MM.1S (cell line): ENCODE data around the gene INPP4B.

Source experiments
- EZH2phosphoT487 ChIP-seq: fragments of 300-600 bp; sonication (generic); IDR thresholded peaks from 2 replicates; pipeline ENCODE4 v1.6.1; 2018; ENCODE audit warnings: antibody characterized with exemption, low read length
- TF ChIP-seq, protein P1 (sequence below): fragments of 300-600 bp; sonication (generic); IDR thresholded peaks from 2 replicates; pipeline ENCODE4 v1.5.1; 2016; ENCODE audit warnings: antibody characterized with exemption, low read length, mixed read lengths

DNA sequence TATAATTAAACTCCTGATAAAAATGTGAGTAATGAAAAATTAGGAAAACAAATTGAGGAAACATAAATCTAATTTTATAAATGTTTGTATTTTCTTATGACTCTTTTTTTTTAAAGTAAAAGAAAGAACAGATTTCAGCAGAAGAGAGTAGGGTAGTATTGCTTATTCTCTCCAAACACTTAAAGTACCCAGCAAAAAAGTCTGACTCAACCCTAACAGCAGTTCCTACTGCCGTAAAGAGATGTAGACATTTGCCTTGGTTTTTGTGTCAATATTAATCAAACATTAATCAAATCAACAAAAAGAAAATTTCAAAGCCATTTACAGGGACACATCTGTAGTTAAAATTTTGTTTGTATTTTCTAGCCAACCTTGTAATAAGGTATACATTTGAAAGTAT lies 701.3 kb downstream of the INPP4B start:
- no peak for TF ChIP-seq EZH2phosphoT487
- TF ChIP-seq, protein P1, sequence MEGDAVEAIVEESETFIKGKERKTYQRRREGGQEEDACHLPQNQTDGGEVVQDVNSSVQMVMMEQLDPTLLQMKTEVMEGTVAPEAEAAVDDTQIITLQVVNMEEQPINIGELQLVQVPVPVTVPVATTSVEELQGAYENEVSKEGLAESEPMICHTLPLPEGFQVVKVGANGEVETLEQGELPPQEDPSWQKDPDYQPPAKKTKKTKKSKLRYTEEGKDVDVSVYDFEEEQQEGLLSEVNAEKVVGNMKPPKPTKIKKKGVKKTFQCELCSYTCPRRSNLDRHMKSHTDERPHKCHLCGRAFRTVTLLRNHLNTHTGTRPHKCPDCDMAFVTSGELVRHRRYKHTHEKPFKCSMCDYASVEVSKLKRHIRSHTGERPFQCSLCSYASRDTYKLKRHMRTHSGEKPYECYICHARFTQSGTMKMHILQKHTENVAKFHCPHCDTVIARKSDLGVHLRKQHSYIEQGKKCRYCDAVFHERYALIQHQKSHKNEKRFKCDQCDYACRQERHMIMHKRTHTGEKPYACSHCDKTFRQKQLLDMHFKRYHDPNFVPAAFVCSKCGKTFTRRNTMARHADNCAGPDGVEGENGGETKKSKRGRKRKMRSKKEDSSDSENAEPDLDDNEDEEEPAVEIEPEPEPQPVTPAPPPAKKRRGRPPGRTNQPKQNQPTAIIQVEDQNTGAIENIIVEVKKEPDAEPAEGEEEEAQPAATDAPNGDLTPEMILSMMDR, result no peak
